Measurements from ENCODE around the gene IRF6.

IRF6 gene

DNA sequence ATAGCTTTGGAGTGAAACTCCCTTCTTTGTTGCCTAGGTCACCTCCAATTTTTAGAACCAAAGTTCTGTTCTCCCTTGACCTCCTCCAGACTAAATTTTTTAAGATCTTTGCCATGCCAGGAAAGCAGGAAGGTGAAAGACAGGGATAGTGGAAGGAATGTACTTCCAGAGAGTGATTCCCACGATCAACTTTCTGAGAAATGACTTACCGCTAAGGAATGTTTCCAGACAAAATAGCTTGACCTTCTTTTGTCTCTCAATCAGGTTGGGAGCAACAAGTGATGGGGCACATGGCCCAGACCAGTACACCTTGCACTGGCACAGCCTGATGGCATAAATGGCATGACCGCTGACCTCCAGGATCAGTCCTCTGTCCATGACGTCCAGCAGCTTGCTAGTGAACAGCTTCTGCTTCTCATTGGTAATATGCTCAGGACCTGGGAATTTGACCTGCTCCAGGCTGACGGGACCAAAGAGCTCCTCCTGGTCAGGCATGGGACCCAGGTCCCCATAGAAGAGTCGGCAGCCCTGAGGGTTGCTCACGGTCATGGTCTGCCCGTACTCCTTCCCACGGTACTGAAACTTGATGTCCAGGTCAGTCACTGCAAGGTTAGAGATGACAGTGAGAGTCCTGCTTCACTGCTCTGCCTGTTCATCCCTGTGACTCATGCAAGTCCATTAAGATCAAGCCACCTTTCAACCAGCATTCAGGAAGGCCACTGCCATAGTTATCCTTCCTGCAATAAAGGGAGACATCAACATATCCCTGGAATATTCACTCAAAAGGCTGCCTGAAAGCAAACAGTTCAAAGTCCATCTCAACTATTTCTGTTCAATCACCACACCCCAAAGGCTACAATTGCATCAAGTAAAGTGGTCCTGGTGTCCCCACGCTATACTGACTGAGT, 15.4 kb downstream of the IRF6 start:
- no peak for DNase-seq (ENCODE audit: low spot score)

GRCh38 chr1:209789245-209789644, 16.7 kb downstream of the IRF6 start:
- DNase-seq (ENCODE audit: low spot score) = no peak

DNA sequence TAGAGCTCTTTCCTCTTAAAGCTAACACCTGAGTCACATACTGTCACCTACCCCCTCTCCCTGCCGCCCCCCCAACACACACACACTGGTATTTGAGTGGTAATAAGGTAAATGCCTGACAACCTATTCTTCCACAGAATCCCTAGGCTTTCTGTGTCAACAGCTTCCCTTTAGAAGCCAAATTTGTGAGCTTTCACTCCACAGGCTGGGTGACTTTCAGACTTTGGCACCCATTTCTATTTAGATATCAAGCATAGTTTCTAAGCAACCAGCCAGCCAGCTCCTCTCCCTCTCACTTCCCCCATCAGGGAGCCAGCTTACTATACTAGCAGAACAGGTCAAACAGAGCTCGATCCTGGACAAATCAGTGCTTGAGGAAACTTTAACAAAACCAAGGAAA, 18.4 kb downstream of the IRF6 start:
- no peak for DNase-seq (ENCODE audit: low spot score)

- DNase-seq (ENCODE audit: low spot score) = no peak
Measured at GRCh38 chr1:209786146-209786545, 19.8 kb downstream of the IRF6 start.

DNA sequence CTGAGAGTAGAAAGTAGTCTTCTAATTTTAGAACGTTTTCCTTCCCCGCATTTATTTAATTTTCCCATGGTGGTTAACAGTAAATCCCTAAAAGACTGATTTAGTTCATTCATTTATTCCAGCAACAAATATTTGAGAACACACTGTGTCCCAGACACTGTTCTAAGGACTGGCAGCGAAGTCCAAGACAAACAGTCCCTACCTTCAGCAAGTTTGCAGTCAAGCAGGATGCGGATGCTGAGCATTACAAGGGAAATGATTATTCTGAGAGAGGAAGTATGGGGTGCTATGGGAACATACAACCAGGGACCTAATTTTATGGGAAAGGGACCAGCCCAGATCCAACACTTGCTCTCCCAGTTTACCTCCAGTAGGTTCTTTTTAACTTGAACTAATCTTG, 20.4 kb downstream of the IRF6 start:
- no peak for DNase-seq (ENCODE audit: low spot score)

DNA sequence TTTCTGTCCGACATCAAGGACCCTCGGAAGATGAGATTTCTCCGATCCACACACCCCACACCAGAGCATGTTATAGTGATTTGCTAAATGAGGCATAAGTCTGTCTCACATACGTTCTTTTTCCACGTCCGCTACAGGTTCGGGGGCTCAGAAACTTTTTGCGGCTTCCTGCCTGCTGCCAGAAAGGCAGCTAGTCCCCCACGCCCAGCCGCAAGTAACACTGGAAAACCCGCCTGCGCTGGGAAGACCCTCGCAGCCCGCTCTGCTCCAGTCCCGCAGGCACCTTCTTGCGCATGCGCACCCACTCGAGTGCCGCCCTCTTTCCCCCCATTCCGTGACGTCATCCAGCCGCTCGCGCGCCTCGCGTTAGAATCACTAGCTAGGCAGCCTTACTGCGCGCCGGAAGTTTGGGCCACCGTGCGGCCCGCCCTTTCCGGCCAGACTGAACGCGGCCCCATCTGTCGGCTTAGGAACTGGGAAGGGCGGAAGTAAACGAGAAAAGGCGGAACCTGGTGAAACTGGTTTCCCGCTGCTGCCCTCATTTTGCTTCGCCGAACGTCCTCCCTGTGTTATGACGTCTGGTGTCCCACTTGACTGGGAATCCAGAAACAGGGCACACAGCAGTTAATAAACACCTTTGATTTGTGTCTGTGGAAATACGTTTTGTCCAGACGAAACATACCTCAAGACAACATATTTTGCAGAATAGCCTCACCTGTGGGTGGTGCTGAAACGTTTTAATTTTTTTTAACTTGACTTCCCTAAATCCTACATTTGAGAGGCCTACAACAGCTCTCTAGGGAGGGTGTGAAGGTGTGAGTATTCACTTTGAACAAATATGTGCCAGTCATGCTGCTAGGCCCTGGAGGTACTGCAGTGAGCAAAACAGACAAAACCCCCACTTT, 21.4 kb downstream of the IRF6 start, which contains the start of gene C1orf74:
Gene C1orf74, minus strand, starts transcription at position 295 of the 905 bp plus-strand sequence. CDS start 925 bp downstream, outside the sequence.
- DNase-seq (ENCODE audit: low spot score) = peak; percentile 99

- no peak for DNase-seq (ENCODE audit: low spot score)
Measured at GRCh38 chr1:209783386-209783785, 22.6 kb downstream of the IRF6 start.

DNA sequence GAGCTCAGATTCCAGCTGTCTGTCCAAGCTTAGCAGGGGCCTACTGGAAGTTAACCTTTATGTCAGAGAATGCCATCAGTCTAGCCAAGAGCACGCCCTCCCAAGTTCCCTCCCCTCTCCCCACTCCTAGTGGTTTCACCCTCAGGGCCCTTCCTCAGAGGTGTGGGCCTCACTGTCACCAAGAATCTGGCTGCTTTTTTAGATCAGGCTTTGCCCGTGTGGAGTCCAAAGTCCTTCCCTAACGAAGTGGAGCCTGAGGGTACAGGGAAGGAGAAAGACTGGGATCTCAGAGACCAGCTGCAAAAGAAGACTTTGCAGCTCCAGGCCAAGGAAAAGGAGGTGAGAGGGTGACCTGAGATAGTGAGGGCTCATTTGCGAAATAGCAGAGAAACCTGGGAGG, 25.7 kb downstream of the IRF6 start:
- DNase-seq (ENCODE audit: low spot score) = no peak

GRCh38 chr1:209778102-209778501, 27.8 kb downstream of the IRF6 start:
- no peak for DNase-seq (ENCODE audit: low spot score)

- no peak for DNase-seq (ENCODE audit: low spot score)
Measured at GRCh38 chr1:209777587-209777986, 28.4 kb downstream of the IRF6 start.

- no peak for DNase-seq (ENCODE audit: low spot score)
Measured at GRCh38 chr1:209775678-209776077, 30.3 kb downstream of the IRF6 start.

GRCh38 chr1:209774592-209774991, 31.4 kb downstream of the IRF6 start:
- DNase-seq (ENCODE audit: low spot score) = no peak

DNA sequence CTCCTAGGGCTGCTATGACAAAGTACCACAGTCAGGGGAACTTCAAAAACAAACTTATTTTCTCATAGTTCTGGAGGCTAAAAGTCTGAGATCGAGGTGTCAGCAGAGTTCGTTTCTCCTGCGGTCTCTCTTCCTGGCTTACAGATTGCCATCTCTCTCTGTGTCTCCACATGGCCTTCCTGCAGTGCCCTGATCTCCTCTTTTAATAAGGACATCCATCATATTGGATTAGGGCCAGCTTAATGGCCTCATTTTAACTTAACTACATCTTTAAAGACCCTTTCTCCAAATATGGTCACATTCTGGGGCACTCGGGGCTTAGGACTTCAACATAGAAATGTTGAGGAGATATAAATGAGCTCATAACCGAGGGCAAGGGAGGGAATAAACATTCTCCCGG, 33.8 kb downstream of the IRF6 start:
- DNase-seq (ENCODE audit: low spot score) = no peak

DNA sequence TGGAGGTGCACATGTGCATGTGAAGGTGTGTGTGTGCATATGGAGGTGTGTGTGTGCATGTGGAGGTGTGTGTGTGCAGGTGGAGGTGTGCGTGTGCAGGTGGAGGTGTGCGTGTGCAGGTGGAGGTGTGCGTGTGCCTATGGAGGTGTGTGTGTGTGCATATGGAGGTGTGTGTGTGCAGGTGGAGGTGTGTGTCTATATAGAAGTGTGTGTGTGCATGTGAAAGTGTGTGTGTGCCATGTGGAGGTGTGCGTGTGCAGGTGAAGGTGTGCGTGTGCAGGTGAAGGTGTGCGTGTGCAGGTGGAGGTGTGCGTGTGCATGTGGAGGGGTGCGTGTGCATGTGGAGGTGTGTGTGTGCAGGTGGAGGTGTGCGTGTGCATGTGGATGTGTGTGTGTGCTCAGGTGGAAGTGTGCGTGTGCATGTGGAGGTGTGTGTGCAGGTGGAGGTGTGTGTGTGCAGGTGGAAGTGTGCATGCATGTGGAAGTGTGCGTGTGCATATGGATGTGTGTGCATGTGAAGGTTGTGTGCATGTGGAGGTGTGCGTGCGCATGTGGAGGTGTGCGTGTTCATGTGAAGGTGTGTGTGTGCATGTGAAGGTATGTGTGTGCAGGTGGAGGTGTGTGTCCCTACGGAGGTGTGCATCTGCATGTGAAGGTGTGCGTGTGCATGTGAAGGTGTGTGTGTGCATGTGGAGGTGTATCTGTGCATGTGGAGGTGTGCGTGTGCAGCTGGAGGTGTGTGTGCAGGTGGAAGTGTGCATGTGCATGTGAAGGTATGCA, 35.1 kb downstream of the IRF6 start:
- no peak for DNase-seq (ENCODE audit: low spot score)

DNA sequence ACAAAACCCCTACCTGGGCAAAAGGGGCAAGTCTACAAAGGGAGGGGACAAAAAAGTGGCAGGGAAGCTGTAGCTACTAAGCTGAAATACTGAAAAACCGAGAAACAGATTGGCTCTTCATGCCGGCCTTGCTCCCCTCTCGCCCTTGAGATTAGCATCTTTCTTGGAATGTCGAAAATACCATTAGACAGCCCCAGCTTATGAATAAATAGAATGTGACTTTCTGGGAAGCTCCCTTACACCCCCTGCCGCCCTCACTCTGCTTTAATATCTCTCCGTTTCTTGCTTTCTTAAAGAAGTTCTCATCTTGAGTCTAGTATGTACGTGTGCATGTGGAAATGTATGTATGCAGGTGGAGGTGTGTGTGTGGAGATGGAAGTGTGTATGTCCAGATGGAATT, 36.0 kb downstream of the IRF6 start:
- DNase-seq (ENCODE audit: low spot score) = no peak

DNA sequence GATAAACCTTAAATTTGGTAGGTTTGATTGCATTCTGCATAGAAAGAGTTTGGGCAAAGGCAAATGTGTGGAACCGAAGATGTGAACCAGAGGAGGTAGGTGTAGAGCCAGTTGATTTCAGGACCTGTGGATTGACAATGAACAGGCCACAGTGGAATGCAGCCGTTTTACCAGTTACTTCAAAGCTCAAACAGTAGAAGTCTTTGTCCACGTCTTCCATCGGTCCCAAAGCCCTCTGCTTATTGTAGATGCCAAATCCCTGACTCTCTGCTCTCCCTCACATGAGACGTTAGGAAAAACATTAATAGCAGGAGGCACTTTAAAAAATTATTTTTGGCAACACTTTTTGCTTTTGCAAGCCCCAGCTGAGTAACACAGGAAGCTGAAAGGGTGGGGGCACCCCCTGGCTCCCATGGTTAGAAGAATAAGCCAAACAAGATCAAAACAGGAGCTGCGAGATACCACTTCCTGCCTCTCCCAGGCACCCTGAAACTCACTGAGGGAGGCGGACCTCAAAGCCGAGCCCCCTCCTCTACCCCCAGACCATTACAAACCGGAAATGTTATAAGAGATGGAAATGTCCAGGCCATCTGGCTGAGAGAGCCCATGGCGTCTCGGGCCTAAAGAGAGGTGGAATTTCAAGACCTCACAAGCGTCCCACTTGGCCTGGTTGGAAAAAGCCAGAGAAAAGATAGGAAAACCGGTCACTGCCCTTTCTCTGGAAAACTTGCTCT, 36.6 kb downstream of the IRF6 start:
- no peak for DNase-seq (ENCODE audit: low spot score)

DNA sequence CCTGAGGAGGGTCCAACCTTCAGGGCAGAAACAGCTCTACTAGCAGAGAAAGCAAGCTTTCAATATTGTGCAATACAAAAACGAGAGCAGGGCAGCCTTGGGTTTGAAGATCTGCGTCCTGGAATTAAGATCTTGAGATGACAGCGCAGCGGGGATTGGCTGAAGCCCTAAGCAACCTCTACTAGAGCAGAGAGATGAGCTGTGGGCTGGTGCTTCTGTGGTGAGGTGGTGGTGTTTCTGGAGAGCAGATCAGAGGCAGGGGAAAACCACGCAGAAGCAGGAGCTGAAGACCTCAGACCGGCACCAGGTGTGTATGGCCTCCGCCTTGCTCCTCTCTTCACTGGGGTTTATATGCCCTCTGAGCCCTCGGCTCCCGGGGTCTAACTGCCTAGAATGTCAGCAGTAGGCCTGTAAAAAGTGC, 37.6 kb downstream of the IRF6 start:
- DNase-seq (ENCODE audit: low spot score) = no peak

DNA sequence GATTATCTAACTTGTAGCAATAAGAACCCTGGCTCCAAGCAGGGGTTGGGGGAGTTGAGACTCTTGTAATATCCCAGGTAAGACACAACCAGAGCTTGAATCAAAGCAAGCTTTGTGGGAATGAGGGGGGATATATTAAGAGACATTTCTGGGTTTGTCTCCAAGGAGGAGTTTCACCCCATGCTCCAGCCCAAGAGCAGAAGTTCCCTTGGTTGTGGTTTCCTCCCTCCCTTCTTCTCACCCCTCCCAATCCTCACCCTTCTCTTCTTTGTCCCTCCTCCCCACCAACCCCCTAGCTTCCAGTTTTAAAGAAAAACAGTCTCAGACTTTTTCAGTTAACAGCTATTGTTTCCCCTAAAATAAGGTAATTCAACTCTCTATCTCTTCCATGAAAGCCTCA, 38.2 kb downstream of the IRF6 start:
- DNase-seq (ENCODE audit: low spot score) = no peak

GRCh38 chr1:209767096-209767495, 38.8 kb downstream of the IRF6 start:
- no peak for DNase-seq (ENCODE audit: low spot score)

DNA sequence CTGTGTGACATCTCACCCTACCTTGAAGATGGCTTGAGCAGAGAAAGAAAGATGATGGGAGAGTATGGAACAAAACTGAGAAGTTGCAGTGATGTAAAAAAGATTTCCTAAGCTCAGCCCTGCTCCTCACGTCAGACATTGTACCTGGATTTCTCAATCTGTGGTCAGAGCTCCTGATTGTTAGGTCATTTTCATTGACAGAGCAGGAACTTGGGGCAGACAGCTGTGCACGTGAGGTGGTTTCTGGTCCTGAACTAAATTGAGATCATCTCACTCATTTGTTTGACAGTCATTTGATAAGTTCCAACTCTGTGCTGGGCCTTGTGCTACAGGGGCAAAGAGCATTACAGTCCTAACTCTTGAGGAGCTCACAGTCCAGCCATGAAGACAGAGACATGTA, 39.9 kb downstream of the IRF6 start:
- no peak for DNase-seq (ENCODE audit: low spot score)

GRCh38 chr1:209761011-209761635, 44.8 kb downstream of the IRF6 start:
- DNase-seq (ENCODE audit: low spot score) = no peak

Data from iPS-NIHi11 (cell line).